Activated naive CD4-positive, alpha-beta T cell treated with anti-CD3 and anti-CD28 coated beads, Interleukin-2, amount 50 U/mL, for 16 hours (primary cell): ENCODE measurements around the gene EGFL6.

Experiments
- DNase-seq: peaks from one replicate; pipeline ENCODE4 v3.0.0-alpha.2; 2020

Gene EGFL6, protein sequence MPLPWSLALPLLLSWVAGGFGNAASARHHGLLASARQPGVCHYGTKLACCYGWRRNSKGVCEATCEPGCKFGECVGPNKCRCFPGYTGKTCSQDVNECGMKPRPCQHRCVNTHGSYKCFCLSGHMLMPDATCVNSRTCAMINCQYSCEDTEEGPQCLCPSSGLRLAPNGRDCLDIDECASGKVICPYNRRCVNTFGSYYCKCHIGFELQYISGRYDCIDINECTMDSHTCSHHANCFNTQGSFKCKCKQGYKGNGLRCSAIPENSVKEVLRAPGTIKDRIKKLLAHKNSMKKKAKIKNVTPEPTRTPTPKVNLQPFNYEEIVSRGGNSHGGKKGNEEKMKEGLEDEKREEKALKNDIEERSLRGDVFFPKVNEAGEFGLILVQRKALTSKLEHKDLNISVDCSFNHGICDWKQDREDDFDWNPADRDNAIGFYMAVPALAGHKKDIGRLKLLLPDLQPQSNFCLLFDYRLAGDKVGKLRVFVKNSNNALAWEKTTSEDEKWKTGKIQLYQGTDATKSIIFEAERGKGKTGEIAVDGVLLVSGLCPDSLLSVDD

DNA sequence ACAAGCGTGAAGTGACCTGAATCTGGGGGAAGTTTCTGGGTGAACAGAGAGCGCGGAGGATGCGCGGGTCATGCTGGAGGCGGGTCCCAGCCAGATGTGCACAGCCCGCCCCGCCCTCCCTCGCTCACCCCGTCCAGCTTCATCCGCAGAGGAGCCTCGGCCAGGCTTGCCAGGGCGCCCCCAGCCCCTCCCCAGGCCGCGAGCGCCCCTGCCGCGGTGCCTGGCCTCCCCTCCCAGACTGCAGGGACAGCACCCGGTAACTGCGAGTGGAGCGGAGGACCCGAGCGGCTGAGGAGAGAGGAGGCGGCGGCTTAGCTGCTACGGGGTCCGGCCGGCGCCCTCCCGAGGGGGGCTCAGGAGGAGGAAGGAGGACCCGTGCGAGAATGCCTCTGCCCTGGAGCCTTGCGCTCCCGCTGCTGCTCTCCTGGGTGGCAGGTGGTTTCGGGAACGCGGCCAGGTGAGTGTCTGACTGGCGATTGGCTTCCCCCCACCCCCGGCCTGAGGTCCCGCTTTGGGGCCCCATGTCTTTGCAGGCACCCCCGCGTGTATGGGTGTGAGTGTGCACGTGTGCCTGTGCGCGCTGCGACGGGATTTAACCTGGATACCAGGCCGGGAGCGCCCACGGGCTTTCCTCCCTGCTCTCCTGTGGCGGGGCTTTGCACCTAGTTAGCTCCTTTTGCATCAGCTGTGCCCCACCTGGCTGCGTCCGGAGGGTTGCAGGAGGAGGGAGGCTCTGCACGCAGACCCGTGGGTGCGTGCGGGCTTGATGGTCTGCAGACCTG is at the start of gene EGFL6:
TSS of gene EGFL6 (plus strand) at position 123 of the 782 bp plus-strand sequence. CDS start at position 384, 261 bp downstream.
- DNase-seq = peak; percentile 8

DNA sequence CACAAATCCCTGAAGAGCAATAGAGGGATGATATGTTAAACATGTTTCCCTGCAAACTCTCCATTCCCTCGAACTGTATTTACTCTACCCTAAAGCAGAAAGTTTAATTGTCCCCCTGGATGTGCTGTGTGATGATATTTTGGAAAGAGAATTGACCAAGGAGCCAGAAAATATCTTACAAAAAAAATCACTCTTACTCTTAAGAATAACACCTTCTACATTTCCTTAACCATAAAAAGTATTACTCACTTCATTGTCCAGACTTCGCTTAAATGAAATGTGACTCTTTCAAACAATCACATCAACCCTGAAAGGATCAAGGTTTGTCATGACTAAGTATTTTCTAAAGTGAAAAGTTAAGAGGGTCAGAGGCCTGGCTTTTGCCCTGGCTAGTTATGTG is 49.0 kb upstream of the EGFL6 start:
- no peak for DNase-seq

DNA sequence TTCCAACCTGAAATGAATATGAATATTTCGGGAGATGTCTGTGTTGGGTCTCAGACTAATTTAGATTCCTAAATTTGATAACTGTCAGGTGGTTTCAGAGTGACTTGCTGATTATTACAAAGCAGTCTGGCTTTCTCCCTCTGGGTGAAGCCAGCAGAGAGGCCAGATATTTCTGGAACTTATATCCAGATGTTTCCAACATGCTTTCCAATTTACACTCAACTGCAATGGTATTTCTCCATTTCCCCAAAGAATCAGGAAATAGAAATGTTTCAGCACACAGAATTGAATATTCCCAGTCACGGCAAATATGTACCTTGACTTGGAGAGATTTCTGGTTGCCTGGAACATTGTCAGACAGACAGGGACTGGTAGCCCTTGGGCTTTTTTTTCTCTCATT is 48.5 kb upstream of the EGFL6 start:
- DNase-seq = no peak

DNA sequence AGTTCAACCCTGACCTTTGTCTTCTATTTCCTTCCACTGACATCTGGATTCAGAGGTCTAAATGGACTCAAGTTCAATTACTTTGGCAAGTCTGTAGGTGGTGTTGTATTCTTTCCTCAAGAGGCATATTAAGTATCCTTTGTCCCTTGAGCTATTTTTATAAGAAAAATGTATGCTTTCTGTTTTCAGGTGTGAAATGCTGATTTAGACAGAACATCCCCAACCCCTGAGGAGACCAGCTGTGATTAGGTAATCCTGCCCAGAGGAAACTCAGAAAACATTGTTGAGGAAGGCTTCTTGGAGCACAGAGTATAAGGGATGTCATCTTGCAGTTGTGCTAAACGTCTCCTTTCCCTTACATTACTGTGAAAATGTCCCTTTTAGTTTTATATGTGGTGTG is 46.6 kb upstream of the EGFL6 start:
- DNase-seq = no peak

DNA sequence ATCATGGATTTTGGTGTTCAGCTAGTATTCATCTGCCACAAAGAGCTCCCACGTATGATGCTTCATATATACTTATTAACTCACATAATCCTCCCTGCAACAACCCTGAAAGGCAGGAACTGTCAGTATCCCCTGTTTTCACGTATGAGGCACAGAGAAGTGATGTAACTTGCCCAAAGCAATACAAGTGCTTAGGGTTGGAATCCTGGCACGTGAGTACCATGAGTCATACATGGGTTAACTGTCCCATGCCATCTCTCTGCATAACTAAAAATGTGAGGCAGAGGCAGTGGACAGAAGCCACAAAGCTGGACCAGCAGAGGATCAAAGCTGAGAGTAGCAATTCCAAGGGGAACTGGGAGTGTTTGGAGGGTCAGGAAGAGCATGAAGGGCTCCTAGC is 35.7 kb upstream of the EGFL6 start:
- no peak for DNase-seq

DNA sequence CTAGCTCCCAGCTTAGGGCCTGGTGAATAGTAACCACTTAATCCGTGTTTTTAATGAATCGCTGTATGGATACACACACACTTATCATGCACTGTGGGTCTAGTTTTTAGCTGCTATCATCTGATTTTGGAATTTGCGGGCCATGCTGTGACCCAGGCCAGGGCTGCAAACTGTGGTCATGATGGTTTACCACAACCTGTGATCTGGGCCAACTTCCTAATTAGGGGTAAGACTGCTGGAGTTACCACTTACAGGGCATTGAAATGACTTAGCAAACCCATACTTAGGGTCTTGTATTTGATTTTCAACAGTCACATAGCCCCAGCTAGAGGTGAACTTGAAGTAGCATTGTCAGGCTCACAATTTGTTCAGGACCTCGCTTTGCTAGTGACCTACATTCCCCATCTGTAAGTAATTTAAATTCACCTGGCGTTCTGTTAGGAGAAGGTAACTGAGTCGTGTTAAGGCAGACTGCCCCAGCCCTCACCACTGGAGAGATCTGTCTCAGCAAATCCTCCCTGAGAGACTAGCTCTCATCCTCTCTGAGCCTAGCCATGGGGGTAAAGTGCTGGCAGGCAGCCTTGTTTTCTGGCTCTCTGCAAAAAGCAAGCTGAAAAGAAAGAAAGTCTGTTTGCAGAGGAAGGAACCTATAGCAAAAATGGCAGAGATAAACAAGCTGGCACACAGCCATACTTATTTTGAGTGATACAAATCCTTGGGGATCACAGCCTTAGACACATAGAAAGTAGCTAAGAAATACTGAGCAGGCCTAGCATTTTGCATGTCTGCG is 33.8 kb upstream of the EGFL6 start:
- DNase-seq = no peak

DNA sequence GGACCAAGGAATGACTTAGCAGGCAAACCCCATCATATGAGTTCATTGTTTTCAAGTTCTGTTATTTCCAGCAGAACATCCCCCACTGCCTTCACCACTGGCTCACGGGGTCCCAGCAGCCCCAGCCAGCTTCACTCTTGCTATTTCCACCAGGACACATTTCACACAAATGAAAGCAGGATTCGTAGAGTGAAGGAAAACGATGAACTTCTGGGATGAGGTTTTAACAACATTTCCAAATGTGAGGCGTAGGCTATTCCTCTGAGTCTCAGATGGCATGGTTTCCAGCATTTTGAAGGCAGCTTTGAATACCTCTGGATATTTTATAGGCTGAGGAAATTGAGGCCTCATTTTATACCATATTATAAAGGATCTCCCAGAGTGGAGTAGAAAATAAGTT is 32.9 kb upstream of the EGFL6 start:
- no peak for DNase-seq

DNA sequence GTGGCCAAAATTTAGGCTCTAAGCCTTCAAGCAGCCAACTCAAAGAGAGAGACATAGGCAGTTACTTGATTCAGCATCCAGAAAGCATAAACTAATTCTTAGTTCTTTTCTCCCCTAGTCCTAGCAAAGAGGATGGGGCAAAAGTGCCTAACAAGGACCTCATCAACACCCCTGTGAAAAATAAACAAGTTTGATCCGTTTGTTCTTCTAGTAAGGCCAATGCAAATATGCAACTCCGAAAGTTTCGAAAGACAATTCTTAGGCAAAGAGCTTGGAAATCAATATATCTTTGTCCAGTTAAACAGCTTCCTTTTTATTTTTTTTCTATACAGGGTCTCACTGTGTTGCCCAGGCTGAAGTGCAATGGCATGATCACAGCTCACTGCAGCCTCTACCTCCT is 31.0 kb upstream of the EGFL6 start:
- no peak for DNase-seq

DNA sequence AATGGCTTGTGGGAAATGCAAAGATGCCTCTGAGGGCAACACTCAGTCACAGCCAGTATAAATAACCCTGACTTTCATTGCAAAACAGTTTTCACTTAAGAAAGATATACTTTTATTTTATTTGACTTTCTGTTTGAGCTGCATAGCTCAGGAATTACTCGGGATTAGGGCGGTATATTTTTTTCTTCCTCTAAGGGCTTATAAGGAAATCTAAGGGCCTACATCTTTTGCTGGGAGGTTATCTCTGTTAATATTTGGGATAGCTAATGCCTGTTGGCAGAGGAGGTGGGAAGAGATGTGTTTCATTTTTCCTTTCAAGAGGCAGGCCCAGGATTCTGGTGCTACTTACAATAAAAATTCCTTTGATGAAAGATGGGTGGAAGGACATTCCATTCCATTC is 28.8 kb upstream of the EGFL6 start:
- DNase-seq = no peak

DNA sequence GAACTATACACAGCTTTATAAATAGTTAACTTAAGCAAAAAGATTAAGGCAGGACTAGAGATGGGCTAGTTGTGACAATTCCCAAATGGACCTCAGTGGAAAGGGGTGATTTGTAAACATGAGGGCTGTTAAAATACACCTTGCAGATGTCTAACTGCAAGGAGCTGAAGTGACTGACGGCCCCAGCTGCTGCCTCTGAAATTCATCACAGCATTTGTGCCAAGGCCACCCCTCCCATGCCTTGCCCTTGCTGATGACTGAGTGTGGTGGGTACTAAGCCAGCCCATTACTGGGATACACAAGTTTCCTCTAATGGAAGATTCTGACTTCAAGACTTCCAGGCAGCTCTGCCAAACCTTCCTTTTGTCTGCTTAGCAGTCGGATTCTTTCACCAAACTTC is 23.7 kb upstream of the EGFL6 start:
- DNase-seq = no peak

DNA sequence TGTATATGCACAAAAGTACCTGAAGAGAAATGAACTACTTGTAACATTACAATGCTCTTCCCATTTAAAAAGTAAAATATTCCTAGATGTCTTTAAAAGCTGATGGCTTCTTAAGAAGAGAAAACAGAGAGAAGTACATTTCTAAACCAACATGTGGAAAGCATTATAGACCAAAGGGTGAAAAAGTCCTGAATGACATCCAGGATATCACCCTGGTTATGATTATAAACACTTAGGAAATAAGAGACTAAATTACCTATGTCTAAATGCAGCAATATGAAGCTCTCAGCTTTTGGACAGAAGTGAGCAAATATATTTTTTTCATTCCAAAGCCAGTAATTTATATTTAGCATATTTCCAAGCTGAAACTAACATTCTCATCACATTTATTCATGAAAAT is 21.7 kb upstream of the EGFL6 start:
- no peak for DNase-seq

DNA sequence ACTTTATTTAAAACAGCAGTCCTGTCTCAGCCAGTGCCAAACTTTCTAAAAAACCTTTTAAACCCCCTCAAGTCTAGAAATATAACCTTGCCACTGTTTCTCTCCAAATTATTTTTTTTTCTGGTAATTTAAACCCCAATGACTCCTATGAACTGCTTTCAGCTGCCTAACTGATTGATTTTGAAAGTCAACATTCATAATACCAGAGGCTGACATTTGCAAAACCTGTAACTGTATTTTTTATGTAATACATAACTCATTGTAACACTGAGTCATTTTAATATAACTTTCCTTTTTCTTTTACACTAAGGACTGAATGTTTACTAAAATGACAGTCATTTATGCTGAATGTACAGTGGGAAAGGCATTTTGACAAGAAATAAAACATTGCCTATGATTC is 19.1 kb upstream of the EGFL6 start:
- DNase-seq = no peak

DNA sequence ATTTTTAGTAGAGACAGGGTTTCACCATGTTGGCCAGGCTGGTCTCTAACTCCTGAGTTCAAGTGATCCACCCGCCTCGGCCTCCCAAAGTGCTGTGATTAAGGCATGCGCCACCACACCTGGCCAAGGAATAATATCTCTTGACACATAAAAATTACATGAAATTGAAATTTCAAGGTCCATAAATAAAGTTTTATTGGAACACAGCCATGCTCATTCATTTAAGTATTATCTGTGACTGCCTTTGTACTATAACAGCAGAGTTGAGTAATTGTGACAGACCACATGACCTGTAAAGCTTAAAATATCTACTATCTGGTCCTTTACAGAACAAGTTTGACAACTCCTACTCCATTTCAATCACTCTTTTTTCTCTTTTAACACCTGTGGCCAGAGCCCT is 17.8 kb upstream of the EGFL6 start:
- DNase-seq = no peak

DNA sequence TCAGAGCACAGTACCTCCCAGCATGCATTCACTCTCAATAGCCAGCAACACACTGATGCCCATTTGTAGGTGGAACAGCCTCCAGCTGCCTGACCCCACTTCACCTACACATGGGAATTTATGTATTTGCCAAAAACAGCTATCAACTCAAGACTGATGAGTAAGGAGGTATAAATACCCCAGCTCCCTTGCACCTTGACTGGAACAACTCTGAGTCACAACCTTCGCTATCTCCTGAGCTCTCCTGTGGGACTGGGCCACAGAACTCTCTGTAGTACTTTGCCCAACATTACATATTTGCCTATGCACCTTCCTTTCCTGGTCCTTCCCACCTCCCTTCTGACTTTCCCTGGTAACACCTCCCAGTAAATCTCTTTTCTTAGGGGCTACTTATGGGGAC is 16.5 kb upstream of the EGFL6 start:
- no peak for DNase-seq

DNA sequence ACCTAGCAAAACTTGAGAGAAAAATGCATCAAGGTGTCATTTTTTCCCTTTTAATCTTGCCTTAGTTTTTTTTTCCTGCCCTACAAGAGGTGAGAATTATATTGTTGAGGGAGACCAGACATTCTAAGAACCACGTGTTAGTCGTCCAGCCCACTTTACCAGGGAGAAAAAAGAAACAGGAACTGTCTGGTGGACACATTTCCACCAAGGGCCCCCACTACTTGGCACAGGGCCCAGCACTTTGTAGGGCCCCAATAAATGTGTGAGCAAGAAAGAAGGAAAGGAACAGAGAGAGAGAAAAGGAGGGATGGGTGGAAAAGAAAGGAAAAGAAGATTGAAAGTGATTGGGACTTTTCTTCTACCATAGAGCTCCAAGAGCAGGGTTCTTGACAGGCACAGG is 3.9 kb upstream of the EGFL6 start:
- no peak for DNase-seq

DNA sequence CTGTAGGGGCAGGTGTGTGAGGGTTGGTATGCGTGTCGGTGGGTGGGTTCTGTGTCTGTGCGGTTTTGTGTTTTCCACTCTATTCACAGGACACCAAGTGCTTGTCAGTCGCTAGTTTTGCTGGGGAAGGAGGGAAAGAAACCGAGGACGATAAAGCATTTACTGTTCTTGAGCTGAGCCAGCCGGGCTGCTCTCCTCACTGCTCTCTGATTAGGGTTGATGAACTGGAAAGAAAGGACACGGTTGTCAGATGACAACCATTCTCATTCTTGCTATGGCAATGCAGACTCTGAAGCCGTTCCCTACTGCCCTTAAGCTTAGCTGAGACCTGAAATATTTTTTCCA is 832 bp downstream of the EGFL6 start:
- no peak for DNase-seq

DNA sequence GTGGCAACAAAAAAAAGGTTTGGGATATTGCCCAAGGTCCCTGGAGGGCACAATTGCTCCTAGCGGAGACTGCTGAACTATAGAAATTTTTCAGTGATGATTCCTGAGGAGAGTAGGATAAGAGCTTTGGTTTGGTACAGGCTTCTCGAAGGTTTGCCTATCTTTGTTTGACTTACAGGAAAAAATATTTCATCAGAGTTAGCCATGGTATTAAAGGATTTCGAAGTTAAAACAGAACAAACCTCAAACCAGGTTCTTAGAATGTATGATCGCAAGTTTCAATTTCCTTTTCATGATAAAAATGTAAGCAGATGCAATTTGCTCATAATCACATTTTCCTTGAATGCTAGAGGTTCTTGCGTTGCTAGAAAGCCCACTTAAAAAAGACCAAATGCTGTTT is 1.7 kb downstream of the EGFL6 start:
- no peak for DNase-seq

DNA sequence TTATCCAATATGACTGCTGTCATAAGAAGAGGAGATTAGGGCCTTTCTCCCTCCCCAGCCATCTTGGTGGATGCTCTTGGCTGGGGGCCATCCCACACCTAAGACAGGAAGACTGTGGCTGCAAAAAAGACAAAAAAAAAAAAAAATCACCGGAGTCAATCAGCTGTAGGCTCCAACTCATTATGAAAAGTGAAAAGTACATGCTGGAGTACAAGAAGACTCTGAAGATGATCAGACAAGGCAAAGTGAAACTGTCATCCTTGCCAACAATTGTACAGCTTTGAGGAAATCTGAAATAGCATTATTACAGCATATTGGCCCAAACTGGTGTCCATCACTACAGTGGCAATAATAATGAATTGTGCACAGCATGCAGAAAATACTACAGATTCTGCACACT is 5.2 kb downstream of the EGFL6 start:
- DNase-seq = no peak

DNA sequence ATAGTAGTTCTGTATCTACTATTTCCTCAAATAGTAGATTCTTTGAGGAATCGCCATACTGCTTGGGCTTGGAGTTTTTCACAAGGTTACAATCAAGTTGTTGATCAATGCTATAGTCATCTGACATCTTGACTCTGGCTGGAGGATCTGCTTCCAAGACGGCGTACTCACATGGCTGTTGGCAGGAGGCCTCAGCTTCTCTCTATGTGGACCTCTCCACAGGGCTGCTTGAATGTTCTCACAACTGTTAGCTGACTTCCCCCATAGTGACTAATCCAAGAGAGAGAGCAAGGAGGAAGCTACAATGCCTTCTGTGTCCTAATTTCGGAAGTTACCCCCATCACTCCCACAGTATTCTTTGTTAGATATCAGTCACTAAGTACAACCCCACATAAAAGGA is 10.3 kb downstream of the EGFL6 start:
- no peak for DNase-seq

DNA sequence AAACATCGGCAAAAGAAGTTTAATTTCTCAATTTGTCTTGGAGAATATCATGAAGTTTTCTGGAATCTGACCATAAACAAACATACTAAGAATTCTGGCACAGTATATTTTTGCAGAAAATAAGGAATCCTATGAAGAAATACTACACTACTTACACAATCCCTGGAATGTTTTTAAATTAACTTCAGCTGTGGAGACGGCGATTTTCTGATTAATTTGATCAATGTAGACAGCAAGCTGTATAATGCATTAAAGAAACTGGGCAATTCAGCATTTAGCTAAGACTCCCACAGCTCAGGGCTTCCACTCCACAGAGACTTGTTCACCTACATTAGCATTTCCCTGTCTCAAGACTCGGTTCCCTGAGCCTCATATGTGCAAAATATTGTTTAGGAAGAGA is 12.2 kb downstream of the EGFL6 start:
- DNase-seq = no peak

DNA sequence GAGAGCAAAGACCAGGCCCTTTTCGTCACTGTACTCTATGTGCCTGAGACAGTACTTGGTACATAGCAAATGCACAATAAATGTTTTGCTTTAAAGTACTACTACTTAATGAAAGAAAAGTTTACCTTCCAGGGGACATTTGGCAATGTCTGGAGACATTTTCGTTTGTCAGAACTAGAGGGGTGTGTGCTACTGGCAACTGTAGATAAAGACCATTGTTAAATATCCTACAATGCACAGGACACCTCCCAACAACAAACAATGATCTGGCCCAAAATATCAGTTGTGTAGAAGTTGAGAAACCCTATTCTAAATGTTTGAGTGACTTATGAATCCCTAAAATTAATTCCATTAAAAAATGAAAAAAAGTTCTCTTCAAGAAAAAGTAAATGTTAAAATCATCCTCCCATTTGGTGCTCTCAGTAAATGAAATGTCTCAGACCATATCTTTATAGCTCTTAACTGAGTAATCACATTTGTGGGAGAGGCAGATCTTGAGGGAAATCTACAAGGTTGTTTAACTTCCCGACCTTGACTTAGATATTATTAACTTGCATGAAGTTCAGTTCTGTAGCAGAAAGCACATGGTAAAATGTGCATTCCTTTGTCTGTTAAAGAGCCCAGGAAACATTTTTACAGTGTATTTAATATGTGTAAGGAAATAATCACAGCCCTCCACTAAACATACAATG is 18.5 kb downstream of the EGFL6 start:
- no peak for DNase-seq

DNA sequence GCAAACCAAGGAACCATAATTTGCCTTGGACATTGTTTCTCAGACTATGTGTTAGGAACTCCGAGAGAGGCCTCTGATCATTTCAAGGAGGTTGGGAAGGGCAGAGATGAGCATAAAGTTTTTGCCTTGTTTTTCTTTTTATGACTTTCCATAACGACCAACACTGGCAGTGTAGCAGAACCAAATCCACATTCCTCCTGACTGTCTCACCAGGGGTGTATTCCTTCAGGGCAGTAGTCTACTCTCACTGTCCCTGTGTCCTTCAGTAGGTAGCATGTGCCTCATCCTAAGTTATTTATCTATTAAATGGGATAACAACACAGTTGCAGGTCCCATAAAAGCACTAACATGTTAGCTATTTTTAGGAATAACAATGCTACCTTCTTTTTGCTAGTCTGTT is 20.8 kb downstream of the EGFL6 start:
- DNase-seq = no peak

DNA sequence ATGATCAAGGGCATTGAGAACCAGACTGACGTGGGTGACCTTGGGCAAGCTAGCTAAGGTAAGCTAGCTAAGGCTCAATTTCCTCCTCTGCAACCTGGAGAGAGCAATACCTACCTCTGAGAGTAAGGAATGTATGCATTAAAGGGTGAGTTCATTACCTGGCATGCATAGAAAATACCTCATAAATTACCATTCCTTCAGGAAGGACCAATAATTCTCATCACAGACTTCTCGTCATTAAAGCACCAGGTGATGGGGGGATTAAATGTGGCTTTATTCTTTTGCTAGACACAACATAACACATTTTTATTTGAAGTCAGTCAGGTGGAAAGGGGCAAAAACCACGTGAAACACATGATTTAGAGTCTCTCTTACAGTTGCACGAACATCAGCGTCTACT is 21.5 kb downstream of the EGFL6 start:
- DNase-seq = no peak
